Adipose tissue (tissue), 3 donors: ENCODE results near the gene CCDC196. TPM values are rescaled to one million over a fixed set of nuclear protein-coding genes. Genes with fewer than 3 reads are reported as not detected.

ENCODE experiments used
- H3K27ac ChIP-seq: one replicate; pipeline ENCODE4 v1.5.1; 2013; ENCODE audit warnings: low read depth, low read length
- WGBS, 3 donors: extraction: QIAGEN DNeasy Blood & Tissue Kit; methylation state at CpG; one replicate each; pipeline ENCODE4 v1.1.7; 2013; 5-methylcytosine and 5-hydroxymethylcytosine counted together
- polyA plus RNA-seq, 3 donors: library from polyadenylated mRNA; stranded (reverse); fragments of 200-250 nt; gene quantifications; one replicate each; pipeline ENCODE4 v1.2.3, GENCODE V29; 2013
- donor health status: healthy with polysubstance abuse.
- donor health status: Bipolar disorder and iron deficiency.
- donor health status: healthy.

Gene CCDC196
- polyA plus RNA-seq = under 1 TPM in 1 of 3 donors, not detected in 2; 0.61 TPM

- WGBS, 3 donors = 85 to 90% (median 88%) methylated on average over 2 of the region's 2 CpGs
- no peak within 1 kb of the TSS for H3K27ac ChIP-seq
These were observed at the start of gene CCDC196 for GRCh38 chr14:66485910-66486421. Gene CCDC196, plus strand, starts transcription at chr14:66486371. Its CDS starts 132 bp downstream, at chr14:66486503.

- H3K27ac ChIP-seq = no peak overlapping the region
- 87 to 91% (median 90%) methylated on average over 5 of the region's 5 CpGs for WGBS, 3 donors
These were observed 45.4 kb upstream of the CCDC196 start for GRCh38 chr14:66440801-66441200.

GRCh38 chr14:66442953-66443571 is 43.1 kb upstream of the CCDC196 start:
- H3K27ac ChIP-seq = no peak overlapping the region
- 53 to 64% (median 58%) methylated on average over 4 of the region's 4 CpGs for WGBS, 3 donors

GRCh38 chr14:66443785-66444184 is 42.4 kb upstream of the CCDC196 start:
- no peak overlapping the region for H3K27ac ChIP-seq
- WGBS, 3 donors = 63 to 75% (median 71%) methylated on average over 2 of the region's 2 CpGs

GRCh38 chr14:66444271-66444927 is 41.8 kb upstream of the CCDC196 start:
- whole genome bisulfite sequencing, 3 donors = 63 to 78% (median 73%) methylated on average over 2 of the region's 2 CpGs

GRCh38 chr14:66445936-66446335 is 40.2 kb upstream of the CCDC196 start:
- H3K27ac ChIP-seq = no peak overlapping the region

More at GRCh38 chr14:66444271-66444927, 41.8 kb upstream of the CCDC196 start:
- H3K27ac ChIP-seq = no peak overlapping the region

GRCh38 chr14:66453469-66453868 is 32.7 kb upstream of the CCDC196 start:
- whole genome bisulfite sequencing, 3 donors = 67 to 86% (median 72%) methylated on average over 3 of the region's 3 CpGs
- no peak overlapping the region for H3K27ac ChIP-seq

- no peak overlapping the region for H3K27ac ChIP-seq
These were observed 26.6 kb upstream of the CCDC196 start for GRCh38 chr14:66459603-66460002.

GRCh38 chr14:66464261-66464660 is 21.9 kb upstream of the CCDC196 start:
- no peak overlapping the region for H3K27ac ChIP-seq
- 92 to 96% (median 93%) methylated on average over 3 of the region's 3 CpGs for WGBS, 3 donors

GRCh38 chr14:66468778-66469367 is 17.3 kb upstream of the CCDC196 start:
- 91 to 92% (median 92%) methylated on average over 2 of the region's 2 CpGs for WGBS, 3 donors

GRCh38 chr14:66471584-66471983 is 14.6 kb upstream of the CCDC196 start:
- WGBS, 3 donors = 78 to 93% (median 87%) methylated on average over 4 of the region's 4 CpGs
- no peak overlapping the region for H3K27ac ChIP-seq

More at GRCh38 chr14:66468778-66469367, 17.3 kb upstream of the CCDC196 start:
- no peak overlapping the region for H3K27ac ChIP-seq

- H3K27ac ChIP-seq = no peak overlapping the region
These were observed 13.9 kb upstream of the CCDC196 start for GRCh38 chr14:66472251-66472650.

GRCh38 chr14:66473223-66473622 is 12.9 kb upstream of the CCDC196 start:
- H3K27ac ChIP-seq = no peak overlapping the region
- WGBS, 3 donors = 63 to 85% (median 68%) methylated on average over 2 of the region's 2 CpGs

- WGBS, 3 donors = 0 to 18% (median 16%) methylated on average over 1 of the region's 1 CpG
- H3K27ac ChIP-seq = no peak overlapping the region
These were observed 9.2 kb upstream of the CCDC196 start for GRCh38 chr14:66476964-66477363.

GRCh38 chr14:66477567-66477966 is 8.6 kb upstream of the CCDC196 start:
- H3K27ac ChIP-seq = no peak overlapping the region

GRCh38 chr14:66482873-66483272 is 3.3 kb upstream of the CCDC196 start:
- no peak overlapping the region for H3K27ac ChIP-seq

GRCh38 chr14:66483322-66483721 is 2.8 kb upstream of the CCDC196 start:
- no peak overlapping the region for H3K27ac ChIP-seq
- 8 to 25% (median 13%) methylated on average over 1 of the region's 1 CpG for WGBS, 3 donors

More at GRCh38 chr14:66482873-66483272, 3.3 kb upstream of the CCDC196 start:
- WGBS, 3 donors = 35 to 53% (median 43%) methylated on average over 2 of the region's 2 CpGs

- 64 to 83% (median 70%) methylated on average over 3 of the region's 3 CpGs for WGBS, 3 donors
- H3K27ac ChIP-seq = no peak overlapping the region
These were observed 1.1 kb upstream of the CCDC196 start for GRCh38 chr14:66485029-66485428.

- 48 to 73% (median 61%) methylated on average over 2 of the region's 2 CpGs for WGBS, 3 donors
These were observed 993 bp downstream of the CCDC196 start for GRCh38 chr14:66487164-66487563.

More at GRCh38 chr14:66487164-66487563, 993 bp downstream of the CCDC196 start:
- H3K27ac ChIP-seq = no peak overlapping the region
